Peyer's patch (tissue), 4 donors: ENCODE results near the gene IL24.

ENCODE experiments used
- CTCF ChIP-seq, 6 experiments: fragments of 450-650 bp in 4 of 6; fragments of 200-600 bp in 2 of 6; sonication (generic) in 1 of 6; IDR thresholded peaks; one replicate each; pipeline ENCODE4 v1.5.1; 2017 to 2019; ENCODE audit warnings: antibody characterized with exemption in 6 of 6, mild to moderate bottlenecking in 3 of 6, moderate library complexity in 1 of 6
- POLR2A ChIP-seq, 2 donors: fragments of 450-650 bp; IDR thresholded peaks; one replicate each; pipeline ENCODE4 v1.5.1; 2017; ENCODE audit warnings: antibody characterized with exemption in 2 of 2, mild to moderate bottlenecking in 2 of 2, moderate library complexity in 2 of 2

DNA sequence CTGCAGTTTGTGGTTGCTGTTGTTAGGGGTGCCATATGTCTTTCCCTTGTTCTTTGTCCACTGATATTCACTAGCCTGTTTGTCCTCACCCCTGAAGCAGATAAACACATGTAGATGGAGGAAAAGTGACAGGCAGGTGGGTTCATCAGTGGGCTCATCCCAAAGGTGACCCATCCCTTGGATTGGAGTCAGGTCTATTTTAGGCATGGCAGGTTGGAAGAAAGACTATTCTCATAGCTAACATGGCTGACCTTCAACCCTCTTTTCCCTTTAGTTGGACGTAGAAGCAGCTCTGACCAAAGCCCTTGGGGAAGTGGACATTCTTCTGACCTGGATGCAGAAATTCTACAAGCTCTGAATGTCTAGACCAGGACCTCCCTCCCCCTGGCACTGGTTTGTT is 5.5 kb downstream of the IL24 start:
- TF ChIP-seq CTCF (IDR thresholded peaks at IDR 0.05) (no peak), POLR2A (IDR thresholded peaks at IDR 0.05) (no peak)
